ENCODE results near the gene IL11. TPM values are rescaled to one million over a fixed set of nuclear protein-coding genes. Genes with fewer than 3 reads are reported as not detected.
A peak's percentile ranks its signal among the peaks of the same experiment; 100 is the strongest.

Gene IL11
- total and polyA plus RNA-seq, 3 donors from 2014 or later: 1.2 to 2.1 (median 2.0) TPM

- intact Hi-C loops (cut with DNase I; ENCODE audit: low total_unique reads): no loop called here
- no peaks in the 10 kb centered on the region for H3K27me3 ChIP-seq
- no peaks in the 10 kb centered on the region for H3K9me3 ChIP-seq
- H3K27ac ChIP-seq: no peak overlapping the region
- peaks cover 8% of the 10 kb centered on the region for H3K4me1 ChIP-seq
- peak overlapping the region; percentile 44 to 58 for H3K4me3 ChIP-seq
- TF ChIP-seq CTCF (IDR thresholded peaks at IDR 0.05) (no peak), POLR2A (IDR thresholded peaks at IDR 0.05) (no peak)
- 1 to 2% methylated on average over 27 to 66 of the region's 72 CpGs for WGBS, 2 donors
- DNase-seq: peak; percentile 65
- H3K36me3 ChIP-seq (ENCODE audit: low read depth, missing control alignments): no peaks in the 10 kb centered on the region
Observed at GRCh38 chr19:55353803-55354697, 16.2 kb downstream of the IL11 start.

- Histone ChIP-seq H3K4me3 (peak overlapping the region; percentile 44 to 58), H3K36me3 (ENCODE audit: low read depth, missing control alignments) (no peaks in the 10 kb centered on the region), H3K27ac (no peak overlapping the region), H3K4me1 (peaks cover 8% of the 10 kb centered on the region), H3K9me3 (no peaks in the 10 kb centered on the region), H3K27me3 (no peaks in the 10 kb centered on the region)
- intact Hi-C loops (cut with DNase I; ENCODE audit: low total_unique reads): no loop called here
- TF ChIP-seq CTCF (IDR thresholded peaks at IDR 0.05) (no peak), POLR2A (IDR thresholded peaks at IDR 0.05) (no peak)
- no peak for DNase-seq
- 0 to 2% methylated on average over 5 to 24 of the region's 24 CpGs for WGBS, 2 donors
Observed at GRCh38 chr19:55353356-55353802, 16.9 kb downstream of the IL11 start.

- H3K4me3 ChIP-seq: no peak overlapping the region
- no peaks in the 10 kb centered on the region for H3K27me3 ChIP-seq
- TF ChIP-seq POLR2A (IDR thresholded peaks at IDR 0.05): no peak
- TF ChIP-seq CTCF (IDR thresholded peaks at IDR 0.05): no peak
- no peaks in the 10 kb centered on the region for H3K9me3 ChIP-seq
- no peak for DNase-seq
- H3K27ac ChIP-seq: no peak overlapping the region
- 54 to 55% methylated on average over 25 of the region's 25 CpGs for WGBS, 2 donors
- no peaks in the 10 kb centered on the region for H3K36me3 ChIP-seq (ENCODE audit: low read depth, missing control alignments)
- intact Hi-C loops (cut with DNase I; ENCODE audit: low total_unique reads): no loop called here
- peaks cover 8% of the 10 kb centered on the region for H3K4me1 ChIP-seq
Observed at GRCh38 chr19:55352549-55353145, 17.6 kb downstream of the IL11 start.

- intact Hi-C loops (cut with DNase I; ENCODE audit: low total_unique reads): no loop called here
- H3K9me3 ChIP-seq: no peaks in the 10 kb centered on the region
- no peak overlapping the region for H3K4me3 ChIP-seq
- WGBS, 2 donors: 87% methylated on average over 6 of the region's 6 CpGs; no CpG with 5 or more reads in 1 of the 2 donors
- TF ChIP-seq CTCF (IDR thresholded peaks at IDR 0.05) (no peak), POLR2A (IDR thresholded peaks at IDR 0.05) (no peak)
- DNase-seq: no peak
- no peak overlapping the region for H3K27ac ChIP-seq
- no peaks in the 10 kb centered on the region for H3K27me3 ChIP-seq
- H3K4me1 ChIP-seq: peaks cover 8% of the 10 kb centered on the region
- no peaks in the 10 kb centered on the region for H3K36me3 ChIP-seq (ENCODE audit: low read depth, missing control alignments)
Observed at GRCh38 chr19:55352040-55352439, 18.2 kb downstream of the IL11 start.

All from testis (tissue), 3 donors.